Measurements from ENCODE around the gene GPR62.

DNA sequence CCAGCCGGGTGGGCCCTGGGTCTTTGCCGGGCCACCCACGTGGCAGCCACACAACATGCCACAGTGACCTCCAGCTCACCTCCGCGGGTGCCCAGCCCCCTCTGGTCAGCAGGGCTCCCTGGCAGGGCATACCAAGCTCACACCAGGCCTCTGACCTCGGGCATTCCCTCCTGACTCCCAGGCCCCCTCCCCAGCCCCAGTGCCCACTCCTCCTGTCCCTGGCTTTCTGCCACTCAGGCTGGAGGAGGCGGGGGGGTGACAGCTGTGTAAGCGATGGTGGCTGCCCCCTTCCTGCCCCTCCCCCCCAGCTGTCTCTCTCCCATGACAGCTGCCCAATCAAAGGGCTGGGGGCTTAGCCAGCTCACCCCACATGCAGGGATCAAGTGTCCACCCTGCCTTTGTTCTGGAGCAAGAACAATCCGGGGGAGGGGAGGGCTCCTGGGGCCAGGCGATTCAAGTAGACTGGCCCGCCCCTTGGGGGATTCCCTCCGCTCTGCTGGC, 8.8 kb downstream of the GPR62 start:
- no peak for TF ChIP-seq EP300 (IDR thresholded peaks at IDR 0.05)
- TF ChIP-seq, protein P1, sequence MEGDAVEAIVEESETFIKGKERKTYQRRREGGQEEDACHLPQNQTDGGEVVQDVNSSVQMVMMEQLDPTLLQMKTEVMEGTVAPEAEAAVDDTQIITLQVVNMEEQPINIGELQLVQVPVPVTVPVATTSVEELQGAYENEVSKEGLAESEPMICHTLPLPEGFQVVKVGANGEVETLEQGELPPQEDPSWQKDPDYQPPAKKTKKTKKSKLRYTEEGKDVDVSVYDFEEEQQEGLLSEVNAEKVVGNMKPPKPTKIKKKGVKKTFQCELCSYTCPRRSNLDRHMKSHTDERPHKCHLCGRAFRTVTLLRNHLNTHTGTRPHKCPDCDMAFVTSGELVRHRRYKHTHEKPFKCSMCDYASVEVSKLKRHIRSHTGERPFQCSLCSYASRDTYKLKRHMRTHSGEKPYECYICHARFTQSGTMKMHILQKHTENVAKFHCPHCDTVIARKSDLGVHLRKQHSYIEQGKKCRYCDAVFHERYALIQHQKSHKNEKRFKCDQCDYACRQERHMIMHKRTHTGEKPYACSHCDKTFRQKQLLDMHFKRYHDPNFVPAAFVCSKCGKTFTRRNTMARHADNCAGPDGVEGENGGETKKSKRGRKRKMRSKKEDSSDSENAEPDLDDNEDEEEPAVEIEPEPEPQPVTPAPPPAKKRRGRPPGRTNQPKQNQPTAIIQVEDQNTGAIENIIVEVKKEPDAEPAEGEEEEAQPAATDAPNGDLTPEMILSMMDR (IDR thresholded peaks at IDR 0.05) = no peak

All from sigmoid colon (tissue), 4 donors.